ENCODE results near the gene TMEM91.

GRCh38 chr19:41376241-41376997 lies at the start of gene TMEM91:
- TF ChIP-seq CTCF (IDR thresholded peaks at IDR 0.05; ENCODE audit: poor library complexity, severe bottlenecking) (no peak), RAD21 (conservative IDR thresholded peaks at IDR 0.05) (no peak)

All from neural cell (in vitro differentiated cells).